HG03103 (cell line): Measurements from ENCODE around the gene PGLYRP4.
"Not testable (repeated sequence)": the region's sequence is repeated elsewhere in the genome, so short reads cannot be mapped to it uniquely, and the experiment has no call there.

ENCODE experiments used
- ATAC-seq: cut with Tn5 transposase; IDR thresholded peaks from one replicate; pipeline ENCODE4 v1.9.1; 2021; ENCODE audit warnings: low read depth; ENCODE audit not compliant: unreplicated experiment

The PGLYRP4 gene

DNA sequence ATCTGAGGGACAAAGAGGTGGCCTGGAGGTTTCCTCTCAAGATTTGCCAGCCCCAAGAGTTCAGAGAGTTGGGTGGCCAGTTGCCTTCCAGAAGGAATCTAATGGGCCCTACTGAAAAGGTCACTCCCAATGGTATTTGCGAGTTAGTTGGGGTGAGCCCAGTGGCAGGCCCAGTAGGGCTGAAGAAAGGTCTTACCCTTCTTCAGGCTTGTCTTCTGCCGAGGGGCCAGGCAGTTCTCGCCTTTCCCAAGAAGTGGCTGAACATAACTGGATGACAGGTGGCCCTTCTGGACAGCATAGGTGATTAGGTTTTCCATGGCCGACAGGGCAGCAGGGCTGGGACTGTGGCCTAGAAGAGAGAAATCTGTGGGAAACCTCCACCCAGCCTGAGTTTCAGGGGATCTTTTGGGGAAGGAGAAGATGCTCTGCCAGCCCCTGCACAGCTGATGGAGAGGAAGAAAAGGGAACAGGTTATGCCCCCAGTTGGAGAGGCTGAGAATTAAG lies 7.2 kb downstream of the PGLYRP4 start:
- ATAC-seq: no peak

DNA sequence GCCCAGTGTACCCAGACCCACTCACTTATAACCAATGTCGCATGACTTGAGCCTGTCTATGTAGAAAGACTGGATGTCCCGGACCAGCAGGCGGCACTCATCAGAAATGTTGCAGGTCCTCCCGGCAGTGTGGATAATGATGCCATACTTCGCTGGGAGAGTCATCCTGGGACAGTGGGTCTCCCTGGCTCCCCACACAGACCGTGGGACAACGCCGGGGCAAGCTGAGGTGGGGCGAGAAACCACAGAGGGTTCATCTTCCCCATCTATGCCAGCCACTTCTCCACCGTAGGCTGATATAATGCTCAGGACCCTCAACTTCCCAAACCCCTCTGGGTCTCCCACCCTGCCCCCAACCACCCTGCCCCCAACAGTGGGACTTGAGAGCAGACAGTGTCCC lies 8.3 kb downstream of the PGLYRP4 start:
- ATAC-seq: no peak

DNA sequence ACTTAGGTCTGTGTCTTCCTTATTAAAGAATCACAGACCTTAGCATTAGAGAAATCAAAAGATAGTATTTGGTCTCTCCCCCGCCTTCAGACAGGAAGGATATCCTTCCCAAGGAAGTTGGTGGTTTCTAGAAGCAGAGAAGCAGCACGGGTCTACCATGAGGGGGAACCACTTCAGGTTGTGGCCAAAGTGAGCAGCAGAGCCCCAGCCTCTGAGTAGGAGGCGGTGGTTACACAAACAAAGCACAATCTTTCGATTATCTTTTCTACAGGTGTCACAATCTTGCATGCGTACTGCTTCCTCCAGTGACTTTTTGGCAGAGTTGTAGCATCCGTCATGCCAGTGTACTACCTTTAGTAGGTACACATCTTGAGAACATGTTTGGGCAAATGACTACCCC lies 8.8 kb downstream of the PGLYRP4 start:
- no peak for ATAC-seq

DNA sequence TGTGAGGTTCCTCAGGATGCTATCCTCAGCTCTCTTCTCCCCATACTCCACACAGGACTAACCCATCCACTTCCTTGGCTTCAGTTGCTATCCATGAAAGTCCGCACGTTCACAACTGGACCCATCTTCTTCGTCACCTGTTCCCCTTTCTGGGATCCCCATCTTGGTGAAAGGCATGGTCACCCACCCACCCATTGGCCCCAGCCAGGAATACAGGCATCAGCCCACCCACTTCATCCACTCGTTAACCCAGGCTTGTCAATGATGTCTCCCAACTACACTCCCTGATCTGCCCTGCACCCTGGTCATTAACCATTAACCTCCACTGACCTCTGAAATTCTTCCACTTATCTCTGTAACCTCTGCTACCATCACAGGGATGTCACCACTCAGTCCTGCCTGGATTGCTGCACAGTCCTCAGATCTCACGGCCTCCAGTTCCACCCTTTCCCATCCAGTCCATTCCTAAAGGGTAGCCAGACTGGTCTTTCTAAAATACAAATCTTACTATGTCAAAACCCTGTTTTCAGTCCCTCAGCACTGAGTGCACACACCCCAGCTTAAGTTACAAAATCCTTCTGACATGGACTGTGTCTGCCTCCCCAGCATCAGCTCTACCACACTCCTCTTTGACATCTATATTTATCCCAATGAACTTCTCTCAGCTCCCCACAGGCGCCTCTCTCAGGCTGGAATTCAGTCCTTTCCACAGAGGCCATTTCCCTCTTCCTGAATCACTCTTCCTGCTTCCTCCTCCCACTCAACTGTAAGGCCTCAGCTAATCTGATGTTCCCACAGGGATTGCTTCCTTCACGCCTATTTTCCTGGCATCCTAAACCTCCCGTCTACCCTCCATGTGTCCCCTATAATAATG lies 10.4 kb downstream of the PGLYRP4 start:
- ATAC-seq: no peak

DNA sequence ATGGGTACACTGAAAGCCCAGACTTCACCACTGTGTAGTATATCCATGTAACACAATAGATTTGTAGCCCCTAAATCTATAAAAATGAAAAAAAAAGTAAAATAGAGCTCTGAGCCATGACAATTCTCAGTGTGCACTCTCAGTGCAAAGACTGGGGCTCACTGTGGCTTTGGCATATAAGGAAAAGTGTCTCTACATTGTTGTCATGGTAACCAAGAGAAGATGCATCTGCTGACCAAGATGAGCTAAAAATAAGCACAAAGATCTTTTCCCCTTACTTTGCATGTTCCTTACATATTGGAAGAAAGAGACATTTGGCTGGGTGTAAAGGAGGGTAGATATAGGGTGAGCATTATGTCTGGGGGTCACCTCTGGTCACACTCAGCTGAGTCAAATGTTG lies 12.0 kb downstream of the PGLYRP4 start:
- ATAC-seq: no peak

DNA sequence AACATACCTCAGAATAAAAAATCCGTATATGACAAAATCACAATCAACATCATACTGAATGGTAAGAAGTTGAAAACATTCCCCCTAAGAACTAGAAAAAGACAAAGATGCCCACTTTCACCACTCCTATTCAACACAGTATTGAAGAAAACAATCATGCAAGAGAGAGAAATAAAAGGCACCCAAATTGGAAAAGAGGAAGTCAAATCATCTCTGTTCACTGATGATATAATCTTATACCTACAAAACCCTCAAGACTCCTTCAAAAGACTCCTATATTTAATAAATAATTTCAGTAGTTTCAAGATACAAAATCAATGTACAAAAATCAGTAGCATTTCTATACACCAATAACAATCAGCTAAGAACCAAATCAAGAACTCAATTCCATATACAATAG lies 14.7 kb downstream of the PGLYRP4 start:
- no peak for ATAC-seq

DNA sequence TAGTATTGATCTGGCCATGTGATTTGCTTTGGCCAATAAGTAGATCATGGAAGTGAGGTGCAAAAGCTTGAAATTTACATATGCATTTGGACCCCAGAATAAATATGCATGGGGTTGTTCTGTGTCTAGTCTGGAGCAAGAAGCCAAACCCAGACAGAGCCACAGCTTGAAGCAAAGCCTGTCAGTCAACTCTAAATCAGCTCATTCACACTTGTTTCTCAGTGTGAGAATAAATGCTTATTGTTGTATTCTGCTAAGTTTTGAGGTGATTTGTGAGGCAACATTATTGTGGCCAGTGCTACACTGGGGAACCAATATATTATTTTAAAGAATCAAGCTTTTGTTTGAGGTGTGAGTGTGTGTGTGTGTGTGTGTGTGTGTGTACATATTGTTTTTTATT lies 23.7 kb downstream of the PGLYRP4 start:
- no peak for ATAC-seq

DNA sequence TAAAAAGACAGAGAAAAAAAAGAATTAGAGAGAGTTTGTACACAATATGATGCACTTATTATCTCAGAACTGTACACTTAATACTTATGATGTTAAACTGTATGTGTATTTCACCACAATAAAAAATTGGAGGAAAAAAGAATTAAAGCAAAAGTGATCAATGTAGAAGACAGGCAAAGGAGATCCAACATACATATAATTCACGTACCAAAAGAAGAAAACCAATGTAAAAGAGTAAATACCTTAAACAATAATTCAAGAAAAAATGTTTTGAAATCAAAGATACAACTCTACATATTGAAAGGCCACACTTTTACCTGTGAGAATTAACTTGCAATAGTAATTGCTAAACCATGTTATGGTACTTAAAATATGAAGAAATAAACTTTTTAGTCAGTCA lies 26.1 kb downstream of the PGLYRP4 start:
- no peak for ATAC-seq

DNA sequence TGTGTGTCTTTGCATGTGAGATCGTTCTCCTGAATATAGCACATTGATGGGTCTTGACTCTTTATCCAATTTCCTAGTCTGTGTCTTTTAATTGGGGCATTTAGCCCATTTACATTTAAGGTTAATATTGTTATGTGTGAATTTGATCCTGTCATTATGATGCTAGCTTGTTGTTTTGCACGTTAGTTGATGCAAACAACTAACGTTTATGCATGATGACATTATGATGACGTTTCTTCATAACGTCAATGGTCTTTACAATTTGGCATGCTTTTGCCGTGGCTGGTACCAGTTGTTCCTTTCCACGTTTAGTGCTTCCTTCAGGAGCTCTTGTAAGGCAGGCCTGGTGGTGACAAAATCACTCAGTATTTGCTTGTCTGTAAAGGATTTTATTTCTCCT lies 30.5 kb downstream of the PGLYRP4 start:
- not testable (repeated sequence) for ATAC-seq

DNA sequence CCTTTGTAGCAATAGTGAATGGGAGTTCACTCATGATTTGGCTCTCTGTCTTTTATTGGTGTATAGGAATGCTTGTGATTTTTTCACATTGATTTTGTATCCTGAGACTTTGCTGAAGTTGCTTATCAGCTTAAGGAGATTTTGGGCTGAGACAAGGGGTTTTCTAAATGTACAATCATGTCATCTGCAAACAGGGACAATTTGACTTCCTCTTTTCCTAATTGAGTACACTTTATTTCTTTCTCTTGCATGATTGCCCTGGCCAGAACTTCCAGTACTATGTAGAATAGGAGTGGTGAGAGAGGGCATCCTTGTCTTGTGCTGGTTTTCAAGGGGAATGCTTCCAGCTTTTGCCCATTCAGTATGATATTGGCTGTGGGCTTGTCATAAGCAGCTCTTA lies 32.6 kb downstream of the PGLYRP4 start:
- ATAC-seq: not testable (repeated sequence)

DNA sequence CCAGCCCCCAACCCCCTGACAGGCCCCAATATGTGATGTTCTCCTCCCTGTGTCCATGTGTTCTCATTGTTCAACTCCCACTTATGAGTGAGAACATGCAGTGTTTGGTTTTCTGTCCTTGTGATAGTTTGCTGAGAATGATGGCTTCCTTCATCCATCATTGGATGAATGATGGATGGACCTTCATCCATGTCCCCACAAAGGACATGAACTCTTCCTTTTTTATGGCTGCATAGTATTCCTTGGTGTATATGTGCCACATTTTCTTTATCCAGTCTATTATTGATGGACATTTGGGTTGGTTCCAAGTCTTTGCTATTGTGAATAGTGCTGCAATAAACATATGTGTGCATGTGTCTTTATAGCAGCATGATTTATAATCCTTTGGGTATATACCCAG lies 34.3 kb downstream of the PGLYRP4 start:
- not testable (repeated sequence) for ATAC-seq

DNA sequence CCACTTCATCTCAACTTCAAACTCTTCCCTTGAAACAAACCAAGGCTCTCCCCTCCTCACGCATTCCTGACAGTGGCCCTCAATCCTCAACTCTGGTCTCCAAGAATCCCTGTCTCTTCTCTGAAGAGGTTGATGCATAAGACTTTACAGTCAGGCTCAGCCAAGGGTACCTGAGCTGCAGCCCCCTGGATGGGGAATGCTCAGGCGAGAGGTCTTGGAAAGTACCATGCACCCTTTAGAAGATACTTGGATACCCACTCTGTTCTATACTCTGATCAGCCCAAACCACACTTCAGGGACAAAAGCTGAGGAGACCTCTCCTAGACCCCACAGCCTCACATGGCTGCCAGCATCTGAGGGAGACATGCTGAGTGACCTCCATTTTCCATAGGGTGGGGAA lies 35.4 kb downstream of the PGLYRP4 start:
- no peak for ATAC-seq

DNA sequence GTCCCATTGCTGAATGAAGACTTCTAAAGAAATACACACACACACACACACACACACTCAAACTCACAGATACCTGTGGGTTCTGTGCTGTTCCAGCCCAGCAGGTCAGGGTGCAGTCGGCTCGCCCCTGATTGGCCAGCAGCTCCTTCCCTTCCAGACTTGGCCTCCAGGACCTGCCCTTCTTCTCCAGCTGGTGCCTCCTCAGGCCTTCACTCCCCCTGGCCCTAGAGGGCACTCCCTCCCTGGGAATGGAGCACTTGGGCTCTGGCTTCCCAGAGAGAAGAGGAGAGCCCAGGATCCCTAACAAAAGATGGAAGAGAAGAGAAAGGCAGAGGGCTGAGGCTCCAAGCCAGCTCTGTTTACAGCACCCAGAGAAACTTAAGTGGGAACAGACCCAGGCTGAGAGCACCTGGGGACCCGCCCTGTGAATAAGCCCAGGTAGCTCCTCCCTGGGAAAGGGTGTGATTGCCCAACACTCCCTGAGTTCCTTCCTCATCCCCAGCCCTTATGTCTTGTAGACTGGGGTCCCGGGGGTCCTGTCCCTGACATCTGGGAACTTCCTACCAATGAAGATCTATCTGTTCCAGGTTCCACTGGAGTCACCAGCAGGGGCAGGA lies 36.0 kb downstream of the PGLYRP4 start, which contains the start of gene PGLYRP3:
PGLYRP3 (minus strand) TSS at position 383 of the 617 bp plus-strand sequence. CDS start 2,287 bp downstream, outside the sequence.
- no peak for ATAC-seq

DNA sequence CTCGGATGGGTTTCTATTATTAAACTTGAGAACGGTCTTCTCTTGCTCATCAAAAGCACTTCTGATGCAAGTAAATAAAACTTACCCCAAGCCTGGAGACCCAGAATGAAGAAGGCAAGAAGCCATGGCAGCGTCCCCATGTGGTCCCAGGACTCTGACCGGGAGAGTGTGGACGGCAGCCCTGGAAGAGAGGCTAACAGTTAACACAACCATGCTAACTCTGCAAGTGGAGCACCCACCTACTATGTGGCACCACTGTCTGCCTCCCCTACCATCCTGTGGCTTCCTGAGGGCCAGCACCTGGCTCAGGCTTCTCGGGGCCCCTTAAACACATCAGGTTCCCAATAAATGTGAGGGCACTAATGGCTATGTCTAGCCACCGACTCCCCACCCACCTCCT lies 38.1 kb downstream of the PGLYRP4 start:
- ATAC-seq: no peak

DNA sequence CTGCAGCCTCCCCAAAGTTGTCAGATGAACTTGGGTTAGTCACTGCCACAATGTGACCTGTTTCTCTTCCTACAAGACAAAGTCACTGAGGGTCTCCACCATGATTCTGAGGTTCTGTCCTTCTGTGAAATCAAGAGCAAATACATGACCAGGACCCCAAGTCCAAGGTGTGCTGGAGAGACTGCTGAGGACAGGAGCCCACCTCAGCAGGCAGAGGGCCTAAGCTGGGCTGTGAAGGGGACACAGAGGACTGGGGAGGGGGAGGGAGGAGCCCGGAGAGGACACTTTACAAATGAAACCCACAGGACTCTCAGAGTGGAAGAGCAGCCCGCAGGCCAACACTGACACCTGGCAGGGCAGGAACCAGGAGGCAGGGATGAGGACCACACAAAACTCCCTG lies 39.2 kb downstream of the PGLYRP4 start:
- ATAC-seq: no peak

DNA sequence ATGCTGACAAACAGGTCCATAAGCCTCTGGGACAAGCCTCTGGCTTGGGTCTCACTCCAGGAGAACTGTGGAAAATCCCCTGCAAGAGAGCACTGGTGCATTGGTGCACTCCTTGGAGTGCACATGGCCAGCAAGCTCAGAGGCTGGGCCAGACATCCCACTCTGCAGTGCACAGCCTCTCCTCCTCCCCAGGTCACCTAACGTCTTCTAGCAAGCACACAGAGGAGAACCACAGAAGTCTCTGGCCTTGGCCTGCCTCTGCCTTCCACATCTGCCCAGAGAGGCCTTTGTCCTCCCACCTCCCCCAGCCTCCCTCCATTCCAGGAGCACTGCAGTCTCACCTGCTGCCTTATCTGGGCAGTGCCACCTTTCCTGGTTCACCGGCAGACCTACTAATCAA lies 40.1 kb downstream of the PGLYRP4 start:
- ATAC-seq: no peak

DNA sequence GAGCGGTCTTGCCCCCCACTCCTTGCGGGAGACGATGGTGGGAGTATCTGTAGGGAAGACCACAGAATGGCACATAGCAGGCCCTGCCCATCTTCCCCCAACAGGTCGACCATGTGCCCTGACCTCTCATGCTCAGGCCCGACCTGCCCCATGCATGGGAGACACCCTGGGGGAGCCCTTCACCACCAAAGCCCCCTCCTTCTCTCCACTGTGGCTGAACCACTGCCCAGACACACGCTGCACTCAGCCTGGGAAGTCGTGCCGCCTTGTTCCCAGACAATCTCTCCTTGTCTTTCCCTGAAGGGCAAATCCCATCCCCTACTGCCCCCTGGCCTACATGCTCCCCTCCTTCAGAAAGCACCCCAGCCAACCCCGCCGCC lies 41.4 kb downstream of the PGLYRP4 start:
- ATAC-seq: no peak

DNA sequence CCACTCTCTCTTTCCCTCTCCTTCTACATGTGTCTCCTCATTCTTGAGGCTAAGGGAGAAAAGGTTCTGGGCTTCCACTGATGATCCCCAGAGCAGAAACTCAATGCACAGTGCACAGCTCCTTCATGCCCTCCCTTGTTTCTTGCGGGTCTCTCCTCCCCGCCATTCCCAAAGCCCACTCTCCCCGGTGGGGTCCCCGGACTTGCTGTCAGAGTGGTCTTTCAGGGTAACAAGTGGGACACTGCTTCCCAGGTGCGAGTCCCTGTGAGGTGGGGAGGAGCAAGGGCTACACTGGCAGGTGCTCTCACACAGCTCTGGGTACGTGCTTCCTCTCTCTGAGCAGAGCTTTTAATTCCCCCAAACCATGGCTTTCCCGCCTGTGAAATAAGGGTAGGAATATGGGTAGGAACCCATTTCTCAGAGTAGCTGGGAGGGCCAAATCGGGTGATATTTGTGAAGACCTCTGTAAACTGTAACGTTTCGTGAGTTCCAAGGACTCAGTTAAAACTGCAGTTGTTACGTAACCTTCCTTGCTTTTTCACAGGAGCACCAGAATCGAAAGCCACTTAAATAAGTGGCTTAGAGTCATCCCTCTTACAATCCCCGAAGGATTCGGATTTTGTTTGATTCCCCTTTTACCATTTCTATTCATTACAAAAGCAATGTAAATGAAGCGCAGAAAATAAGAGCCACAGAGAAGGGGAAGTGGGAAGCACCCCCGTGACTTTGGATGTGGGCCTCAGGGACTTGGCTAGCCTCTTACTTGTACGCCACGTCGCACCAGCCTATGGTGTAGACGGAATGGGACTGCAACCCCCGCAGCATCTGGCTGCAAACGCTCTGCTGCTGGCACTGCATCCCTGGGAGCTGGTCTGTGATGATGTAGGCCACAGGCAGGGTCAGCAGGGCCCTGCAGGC lies 42.1 kb downstream of the PGLYRP4 start:
- ATAC-seq: no peak

DNA sequence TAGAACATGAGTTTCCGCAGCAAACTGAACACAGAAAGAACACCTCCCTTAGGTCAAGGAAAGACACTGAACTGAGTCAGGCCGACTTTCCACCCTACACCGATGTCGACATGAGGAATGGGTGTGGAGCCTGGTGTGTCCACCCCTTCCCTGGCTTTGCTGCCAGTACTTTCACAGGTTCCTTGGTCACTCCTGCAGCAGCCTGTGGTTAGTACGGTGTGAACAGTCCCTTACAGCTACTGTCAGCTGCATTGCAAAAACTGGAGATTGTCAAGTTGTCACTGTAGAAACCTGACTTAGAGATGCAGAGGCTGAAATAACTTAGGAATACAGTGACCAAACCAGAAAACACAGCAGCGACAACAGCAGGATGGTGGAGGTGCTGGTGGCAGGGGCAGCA lies 43.0 kb downstream of the PGLYRP4 start:
- no peak for ATAC-seq

DNA sequence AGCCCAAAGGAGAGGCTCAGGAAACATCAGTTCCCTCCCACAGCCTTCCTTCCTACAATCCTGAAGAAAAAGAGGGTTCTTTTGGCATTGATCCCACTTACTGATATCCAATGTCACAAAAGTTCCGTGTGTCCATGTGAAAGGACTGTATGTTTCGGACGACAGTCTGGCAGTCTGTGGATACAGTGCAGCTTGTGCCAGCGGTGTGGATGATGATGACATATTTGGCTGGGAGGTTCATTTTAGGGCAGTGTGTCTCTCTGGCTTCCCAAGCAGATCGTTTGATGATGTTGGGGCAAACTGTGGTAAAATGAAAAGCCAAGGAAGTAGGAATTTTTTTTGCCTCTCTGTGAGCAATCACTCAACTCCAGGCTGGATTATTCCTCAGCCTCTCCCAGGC lies 46.3 kb downstream of the PGLYRP4 start:
- no peak for ATAC-seq

DNA sequence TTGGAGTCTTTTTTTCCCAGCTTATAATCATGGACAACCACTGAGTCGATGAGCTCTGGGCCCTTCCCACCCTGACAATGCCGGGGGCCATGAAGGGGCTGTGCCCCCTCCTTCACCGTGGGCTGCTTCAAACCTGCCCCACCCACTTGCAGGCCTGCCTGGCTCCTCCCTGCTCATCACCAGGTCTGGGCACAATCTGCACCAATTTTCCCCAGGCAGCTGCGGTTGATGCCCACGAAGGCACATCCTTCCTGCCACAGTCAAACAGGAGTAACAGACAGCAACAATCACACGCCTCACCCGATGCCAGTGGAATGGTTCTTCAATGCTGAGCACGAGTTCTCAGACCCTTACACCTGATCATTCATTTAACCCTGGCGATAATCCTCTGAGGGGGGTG lies 54.8 kb downstream of the PGLYRP4 start:
- no peak for ATAC-seq
